ENCODE data around the gene ITSN2.
A peak's percentile ranks its signal among the peaks of the same experiment; 100 is the strongest.
"Not testable (repeated sequence)": the region's sequence is repeated elsewhere in the genome, so short reads cannot be mapped to it uniquely, and the experiment has no call there.

Gene ITSN2

GRCh38 chr2:24360050-24360962 lies at the start of gene ITSN2:
Gene ITSN2, minus strand, starts transcription at chr2:24360536. Its CDS starts 32,454 bp downstream, at chr2:24328082.
- TF ChIP-seq CTCF (conservative IDR thresholded peaks at IDR 0.05; ENCODE audit: low read depth, low read length) = no peak
- peak; percentile 56 for DNase-seq (ENCODE audit: low read depth)
- H3K4me3 ChIP-seq (ENCODE audit: low read depth, low read length) = peak within 1 kb of the TSS; percentile 81

- no peak for DNase-seq (ENCODE audit: low read depth)
- no peak for TF ChIP-seq CTCF (conservative IDR thresholded peaks at IDR 0.05; ENCODE audit: low read depth, low read length)
- H3K4me3 ChIP-seq (ENCODE audit: low read depth, low read length) = no peak overlapping the region
These were observed 48.8 kb upstream of the ITSN2 start for GRCh38 chr2:24409171-24409570.

GRCh38 chr2:24408704-24409103 lies 48.4 kb upstream of the ITSN2 start:
- H3K4me3 ChIP-seq (ENCODE audit: low read depth, low read length); DNase-seq (ENCODE audit: low read depth): not testable (repeated sequence)

- no peak for TF ChIP-seq CTCF (conservative IDR thresholded peaks at IDR 0.05; ENCODE audit: low read depth, low read length)
- no peak for DNase-seq (ENCODE audit: low read depth)
- H3K4me3 ChIP-seq (ENCODE audit: low read depth, low read length) = no peak overlapping the region
These were observed 44.2 kb upstream of the ITSN2 start for GRCh38 chr2:24404491-24404921.

- TF ChIP-seq CTCF (conservative IDR thresholded peaks at IDR 0.05; ENCODE audit: low read depth, low read length) = no peak
- no peak for DNase-seq (ENCODE audit: low read depth)
- no peak overlapping the region for H3K4me3 ChIP-seq (ENCODE audit: low read depth, low read length)
These were observed 43.5 kb upstream of the ITSN2 start for GRCh38 chr2:24403832-24404212.

GRCh38 chr2:24403168-24403831 lies 43.0 kb upstream of the ITSN2 start:
- H3K4me3 ChIP-seq (ENCODE audit: low read depth, low read length) = no peak overlapping the region
- no peak for DNase-seq (ENCODE audit: low read depth)
- no peak for TF ChIP-seq CTCF (conservative IDR thresholded peaks at IDR 0.05; ENCODE audit: low read depth, low read length)

GRCh38 chr2:24402242-24403097 lies 42.1 kb upstream of the ITSN2 start:
- H3K4me3 ChIP-seq (ENCODE audit: low read depth, low read length) = peak overlapping the region; percentile 50
- DNase-seq (ENCODE audit: low read depth) = no peak
- no peak for TF ChIP-seq CTCF (conservative IDR thresholded peaks at IDR 0.05; ENCODE audit: low read depth, low read length)
